Activated T-cell treated with anti-CD3 and anti-CD28 coated beads for 24 hours (primary cell): Measurements from ENCODE around the gene TMIE.
"Not testable (repeated sequence)": the region's sequence is repeated elsewhere in the genome, so short reads cannot be mapped to it uniquely, and the experiment has no call there.

ENCODE experiments used
- DNase-seq: peaks from one replicate; pipeline ENCODE4 v3.0.0-alpha.2; 2020; ENCODE audit warnings: low read depth

TMIE gene

DNA sequence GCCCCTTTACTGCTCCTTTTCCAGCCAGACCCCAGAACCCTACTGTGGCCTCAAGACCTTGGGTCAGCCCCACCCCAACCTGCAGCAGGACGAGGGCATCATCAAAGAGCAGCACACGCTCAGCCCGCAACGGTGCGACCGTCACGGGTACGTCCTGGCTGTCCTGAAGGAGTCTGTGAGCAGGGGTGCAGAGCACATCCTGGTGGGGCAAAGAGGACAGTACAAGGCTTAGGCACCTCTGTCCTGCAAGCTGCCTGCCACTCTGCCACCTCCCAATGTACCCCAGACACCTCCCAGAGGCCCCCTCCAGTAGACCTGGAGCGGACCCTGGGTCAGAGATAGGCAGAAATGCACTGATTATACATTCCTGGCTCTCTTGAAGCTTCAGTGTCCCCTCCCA is 15.7 kb upstream of the TMIE start:
- DNase-seq, result no peak

- DNase-seq, result no peak
Measured at GRCh38 chr3:46690798-46691197, 10.4 kb upstream of the TMIE start.

- no peak for DNase-seq
Measured at GRCh38 chr3:46692566-46692990, 8.6 kb upstream of the TMIE start.

DNA sequence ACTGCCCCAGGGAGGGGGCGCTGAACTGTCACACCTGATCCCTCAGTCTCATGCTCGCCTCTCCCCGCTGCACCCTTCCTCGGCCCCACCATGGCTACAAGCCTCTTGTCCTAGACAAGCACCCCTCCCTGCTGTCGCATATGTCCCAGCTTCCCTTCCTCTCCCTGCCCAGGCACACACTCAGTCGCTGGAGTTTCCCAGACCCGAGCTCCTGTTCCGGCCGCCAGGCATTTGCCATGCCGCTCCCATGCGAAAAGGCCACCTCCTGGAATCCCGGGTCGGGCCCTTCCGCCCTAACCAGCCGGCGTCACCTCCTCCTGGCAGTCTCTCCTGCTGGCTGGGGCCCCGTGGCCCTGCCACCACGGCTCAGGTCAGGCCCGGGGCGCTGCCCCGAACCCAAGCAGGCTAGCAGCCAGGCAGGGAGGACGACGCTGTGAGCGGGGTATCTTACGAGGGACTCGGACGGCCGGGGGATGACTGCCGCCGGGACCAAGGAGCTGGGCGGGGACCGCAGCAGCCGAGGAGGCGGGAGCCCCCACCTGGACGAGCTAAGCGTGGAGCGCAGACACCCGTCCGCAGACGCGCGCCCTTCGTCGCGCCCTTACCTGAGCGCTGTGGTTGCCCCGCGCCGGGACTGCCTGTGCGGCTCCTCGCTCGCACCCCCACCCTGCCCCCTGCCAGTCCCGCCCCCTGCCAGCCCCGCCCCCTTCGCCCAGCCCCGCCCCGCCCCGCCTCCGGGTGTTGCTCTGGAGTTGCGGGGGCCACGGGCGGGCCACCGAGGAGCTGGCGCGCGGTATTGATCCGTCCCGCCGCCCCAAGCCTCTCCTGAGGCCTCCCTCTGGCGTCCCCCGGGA is 7.9 kb upstream of the TMIE start, which contains the start of gene ALS2CL:
Gene ALS2CL (minus strand): TSS at position 642 of the 854 bp plus-strand sequence. CDS start 4,239 bp downstream, outside the sequence.
- peak; percentile 48 for DNase-seq

DNA sequence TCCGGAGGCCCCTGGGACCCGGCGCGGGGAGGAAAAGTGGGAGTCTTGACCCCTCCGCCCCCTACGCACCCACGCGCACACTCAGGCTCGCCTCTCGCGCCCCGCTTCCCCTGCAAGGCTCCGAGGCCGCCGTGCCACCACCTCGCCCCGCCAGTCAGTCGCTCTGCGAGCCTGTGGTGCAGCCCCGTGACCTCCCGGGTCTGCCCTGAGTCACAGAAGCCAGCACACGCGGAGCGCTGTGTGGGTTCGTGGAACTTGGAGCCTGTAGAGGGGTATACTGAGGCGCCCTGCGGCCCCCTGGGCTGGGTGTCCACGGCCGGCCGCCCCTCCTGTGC is 7.3 kb upstream of the TMIE start:
- DNase-seq, result no peak

- no peak for DNase-seq
Measured at GRCh38 chr3:46694520-46694919, 6.7 kb upstream of the TMIE start.

GRCh38 chr3:46695177-46695961 is 5.8 kb upstream of the TMIE start:
- peak; percentile 27 for DNase-seq

DNA sequence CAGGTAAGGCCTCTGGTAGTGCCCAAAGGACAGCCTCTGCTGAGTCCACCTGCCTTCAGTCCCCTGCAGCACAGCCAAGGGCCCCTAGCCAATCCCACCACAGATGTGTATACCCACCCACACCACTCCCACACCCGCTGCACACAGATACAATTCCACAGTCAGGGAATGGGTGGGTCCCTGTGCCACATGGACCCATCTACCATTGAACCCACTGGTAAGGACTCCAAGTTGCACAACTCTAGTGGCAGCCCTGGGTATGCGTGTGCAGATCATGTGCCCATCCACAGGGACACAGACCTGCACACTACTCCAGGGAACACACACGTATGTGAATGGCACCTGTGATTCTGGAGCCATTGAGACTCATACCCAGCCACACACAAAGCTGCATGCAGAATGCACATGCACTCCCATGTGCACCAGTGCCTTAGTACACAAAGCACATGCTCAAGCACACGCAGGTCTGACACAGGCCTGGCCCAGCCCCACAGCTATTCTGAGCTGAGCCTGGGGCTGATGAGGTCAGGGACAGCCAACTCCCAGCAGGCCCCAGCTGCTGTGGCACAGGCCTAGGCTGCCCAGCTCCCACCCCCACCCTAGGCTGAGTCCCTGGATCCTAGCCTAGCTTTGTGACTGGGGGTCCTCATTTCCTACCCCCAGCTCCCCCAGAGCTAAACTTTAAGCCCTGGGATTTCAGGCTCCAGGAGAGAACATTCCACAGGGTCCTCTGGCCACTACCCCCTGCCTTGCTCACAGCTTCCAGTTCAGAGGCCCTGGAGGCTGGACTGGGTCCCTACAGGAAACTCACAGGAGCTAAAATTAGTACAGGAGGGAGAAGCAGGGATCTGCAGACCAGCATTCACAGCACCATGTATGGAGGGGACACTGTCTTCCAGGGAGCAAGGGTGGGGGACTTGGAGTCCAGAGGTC is 5.0 kb upstream of the TMIE start:
- DNase-seq, result no peak

DNA sequence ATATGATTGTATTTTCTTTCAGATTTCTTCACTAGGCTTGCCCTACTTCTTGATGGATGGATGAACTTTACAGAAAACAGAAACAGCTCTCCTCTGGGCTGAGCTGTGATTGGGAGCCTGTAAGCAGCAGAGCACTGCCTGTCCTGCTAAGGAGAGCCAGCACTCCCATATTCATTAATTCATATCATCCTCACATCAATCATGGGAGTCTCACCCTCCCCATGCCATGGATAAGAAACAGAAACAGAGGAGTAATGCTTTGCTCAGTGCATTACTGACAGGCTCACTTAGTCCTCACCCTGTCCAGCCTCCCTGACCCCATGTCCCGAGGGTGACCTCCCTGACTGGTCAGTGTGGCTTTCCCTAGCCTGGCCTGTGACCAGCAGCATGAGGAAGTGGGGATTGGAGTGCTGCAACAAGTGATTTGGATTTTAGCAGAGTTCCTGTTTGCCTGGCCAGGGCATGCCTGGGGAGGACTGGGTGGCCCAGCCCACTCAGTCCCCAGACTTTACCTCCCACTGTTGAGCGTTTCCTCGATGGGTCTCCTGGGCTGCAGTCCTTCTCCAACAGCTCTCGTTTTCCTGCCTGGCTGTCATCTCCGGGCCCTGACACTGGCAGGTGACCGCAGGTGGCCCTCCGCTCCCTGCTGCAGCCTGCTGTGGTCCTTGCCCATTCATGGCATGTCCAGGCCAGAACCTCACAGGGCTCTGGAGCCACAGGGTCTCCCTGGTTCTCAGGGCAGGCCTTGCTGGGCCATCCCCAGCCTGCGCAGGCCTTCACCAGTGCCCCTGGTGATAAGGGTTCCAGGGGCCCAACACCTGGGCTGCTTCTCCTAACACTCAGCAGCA is 1.3 kb upstream of the TMIE start:
- DNase-seq, result no peak

DNA sequence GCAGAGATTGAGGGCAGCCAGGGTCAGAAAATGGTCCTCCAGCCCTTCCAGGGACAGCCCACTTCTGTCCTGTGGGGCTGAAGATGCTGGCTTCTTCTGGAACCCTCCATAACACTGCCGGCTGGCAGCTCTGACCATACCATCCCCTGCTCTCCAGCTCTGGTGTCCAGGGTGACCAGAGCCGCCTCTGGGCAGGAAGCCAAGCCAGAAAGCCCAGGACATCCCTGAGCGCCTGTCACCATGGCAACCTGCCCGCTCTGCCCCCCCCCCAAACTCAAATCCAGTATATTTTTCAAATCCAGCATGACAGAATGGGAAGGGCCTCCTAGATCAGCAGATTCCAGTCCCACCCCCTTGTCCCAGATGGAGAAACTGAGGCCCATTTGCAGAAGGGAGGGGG is 420 bp upstream of the TMIE start:
- DNase-seq, result no peak

DNA sequence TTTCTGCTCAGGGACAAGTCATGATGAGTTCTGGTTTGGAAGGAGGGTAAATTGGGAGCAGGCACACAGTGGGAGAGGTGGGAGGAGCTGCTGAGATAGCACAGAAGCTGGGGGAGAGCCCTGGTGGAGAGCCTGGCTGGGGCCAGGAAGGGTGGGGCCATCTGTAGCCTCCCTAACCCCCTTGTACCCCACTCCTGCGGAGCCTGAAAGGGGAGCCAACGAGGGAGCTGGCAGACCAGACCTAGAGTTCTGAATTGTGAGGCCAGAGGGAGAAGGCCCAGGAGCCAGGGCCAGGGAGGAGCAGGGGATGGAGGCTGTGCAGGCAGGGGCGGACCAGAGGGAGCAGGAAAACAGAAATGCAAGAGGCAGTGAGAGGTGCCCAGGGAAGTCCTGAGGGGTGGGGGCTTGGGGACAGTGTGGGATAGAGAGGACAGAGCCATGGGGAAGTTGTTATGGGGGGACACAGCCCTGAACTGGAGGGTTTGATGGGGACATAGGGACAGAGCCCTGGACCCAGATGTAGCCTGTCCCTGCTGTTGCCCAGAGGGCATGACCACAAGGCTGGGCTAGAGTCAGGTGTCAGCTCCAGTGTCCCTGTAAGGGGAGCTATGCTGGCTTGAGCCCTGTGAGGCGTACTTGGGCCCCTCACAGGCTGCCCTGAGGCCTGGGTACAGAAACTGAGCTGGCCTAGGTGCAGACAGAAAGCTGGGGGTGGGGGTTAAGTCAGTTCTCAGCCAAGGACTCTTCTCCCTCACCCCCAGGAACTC is 1.2 kb downstream of the TMIE start:
- no peak for DNase-seq

GRCh38 chr3:46703013-46703520 is 1.9 kb downstream of the TMIE start:
- no peak for DNase-seq

- DNase-seq, result not testable (repeated sequence)
Measured at GRCh38 chr3:46704346-46704745, 3.2 kb downstream of the TMIE start.

GRCh38 chr3:46705022-46705530 is 3.9 kb downstream of the TMIE start:
- DNase-seq, result peak; percentile 58

DNA sequence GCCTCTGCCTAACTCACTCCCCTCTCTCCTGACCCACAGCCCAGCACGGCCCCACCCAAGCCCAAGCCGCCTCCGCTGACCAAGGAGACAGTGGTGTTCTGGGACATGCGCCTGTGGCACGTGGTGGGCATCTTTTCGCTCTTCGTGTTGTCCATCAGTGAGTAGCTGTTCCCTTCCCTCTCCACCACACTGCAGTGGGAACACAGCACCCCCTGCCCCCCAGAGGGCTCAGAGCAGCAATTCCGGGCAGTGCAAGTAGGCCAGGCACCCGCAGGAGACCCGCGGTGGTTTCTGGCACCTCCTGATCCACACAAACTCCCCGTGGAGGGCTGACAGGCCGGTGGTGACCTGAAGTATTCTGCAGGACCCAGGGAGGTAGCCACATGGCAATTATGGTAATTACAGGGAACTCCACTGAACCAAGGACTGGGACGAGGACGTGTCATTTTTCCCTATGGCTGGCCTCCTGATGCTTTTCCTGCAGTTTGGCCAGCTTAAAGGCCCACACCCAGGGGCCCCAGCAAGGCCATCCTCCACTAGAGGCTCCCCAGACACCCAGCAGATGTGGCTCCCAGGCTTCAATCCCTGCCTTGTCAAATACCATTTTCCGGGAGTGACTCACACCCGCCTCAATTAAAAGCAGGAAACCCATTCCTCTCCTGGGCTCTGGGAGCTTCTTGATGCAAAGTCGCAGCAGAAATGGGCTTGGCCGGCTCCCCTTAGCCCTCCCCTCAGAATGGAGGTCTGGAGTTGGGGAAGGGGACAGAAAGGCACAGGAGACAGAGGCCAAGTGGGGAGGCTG is 4.8 kb downstream of the TMIE start:
- DNase-seq, result no peak

DNA sequence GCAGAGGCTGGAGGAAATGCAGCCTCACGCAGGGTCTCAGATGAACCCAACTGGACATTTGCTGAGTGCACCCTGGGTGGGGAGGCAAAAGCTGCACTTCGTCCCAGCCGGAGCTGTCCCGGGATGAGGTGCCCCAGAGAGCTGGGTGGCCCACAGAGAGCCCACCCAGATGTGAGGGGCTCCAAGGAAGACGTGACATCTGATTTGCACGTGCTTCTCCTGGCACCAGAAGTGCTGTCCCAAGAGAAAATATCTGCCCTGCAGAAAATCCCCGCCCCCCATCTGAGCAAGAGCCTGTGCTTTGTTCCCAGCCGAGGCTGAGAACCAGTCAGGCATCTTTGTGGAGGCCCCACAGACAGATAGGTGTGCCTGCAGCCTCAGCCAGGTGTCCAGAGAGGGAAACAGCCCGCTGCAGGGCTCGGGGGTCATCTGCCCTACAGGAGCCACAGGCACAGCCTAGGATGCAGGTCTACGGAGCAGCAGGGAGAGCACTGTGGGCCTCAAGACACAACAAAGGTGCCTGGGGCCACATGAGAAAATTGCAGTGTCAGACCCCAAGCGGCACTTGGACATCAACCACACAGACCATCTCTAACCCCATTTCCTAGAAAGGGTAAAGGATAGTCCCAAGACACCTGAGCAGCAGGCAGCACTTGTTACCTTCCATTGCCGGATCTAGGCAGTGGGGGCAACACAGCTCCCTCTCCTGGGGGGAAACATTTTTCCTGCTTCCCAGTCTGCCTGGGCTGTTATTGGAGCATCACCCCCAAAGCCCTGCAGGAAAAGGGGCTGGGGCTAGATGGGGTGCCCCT is 5.8 kb downstream of the TMIE start:
- no peak for DNase-seq

DNA sequence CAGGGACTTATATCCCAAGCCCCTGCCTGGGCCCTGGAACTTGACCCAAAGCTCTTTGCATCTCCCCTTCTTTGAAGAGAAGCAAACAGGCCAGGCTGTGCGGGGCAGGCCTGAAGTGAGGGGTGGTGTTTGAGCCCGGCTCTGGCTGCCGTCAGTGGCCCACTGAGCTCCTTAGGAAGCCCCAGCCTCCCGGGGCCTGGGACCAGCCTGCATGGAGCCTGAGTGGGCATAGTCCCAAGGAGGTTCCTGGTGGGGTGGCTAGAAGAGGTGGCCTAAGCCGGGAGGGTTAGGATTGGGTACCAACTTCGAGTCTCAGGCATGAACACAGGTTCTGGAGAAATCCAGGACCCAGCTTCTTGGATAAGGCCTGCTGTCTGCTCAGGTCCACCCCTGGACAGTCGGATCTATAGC is 6.4 kb downstream of the TMIE start:
- no peak for DNase-seq
